Measurements from ENCODE around the gene RAI14.
"Not testable (repeated sequence)": the region's sequence is repeated elsewhere in the genome, so short reads cannot be mapped to it uniquely, and the experiment has no call there.

RAI14 gene

DNA sequence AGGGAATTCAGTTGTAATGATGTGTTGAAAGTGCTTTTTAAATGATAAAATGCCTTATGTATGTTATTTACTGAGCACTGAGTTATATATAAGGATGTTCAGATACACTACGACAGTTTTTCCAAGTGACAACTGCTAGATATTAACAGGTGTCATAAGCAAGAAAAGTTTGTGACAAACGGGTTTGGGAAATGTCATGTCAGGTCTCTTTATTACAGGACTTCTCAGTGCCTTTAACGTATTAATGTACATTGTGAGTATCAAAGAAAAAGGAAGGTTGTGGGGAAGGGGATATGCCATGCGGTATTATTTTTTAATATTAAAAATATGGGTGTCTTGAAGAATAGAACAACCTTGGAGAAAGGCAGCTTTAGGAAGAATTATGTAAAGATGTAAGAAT, 56.4 kb downstream of the RAI14 start:
- H3K4me3 Mint-ChIP-seq: no peak overlapping the region
- DNase-seq (no peak), ATAC-seq (replicated peaks) (no peak)
- no peaks in the 10 kb centered on the region for H3K4me1 Mint-ChIP-seq
- H3K9me3 Mint-ChIP-seq: peaks cover 0 to 1% of the 10 kb centered on the region in 2 donors
- no peaks in the 10 kb centered on the region for H3K27me3 Mint-ChIP-seq
- no peaks in the 10 kb centered on the region for H3K36me3 Mint-ChIP-seq
- no peak overlapping the region for H3K27ac Mint-ChIP-seq

- Mint-ChIP-seq H3K27ac (no peak overlapping the region), H3K4me3 (no peak overlapping the region), H3K27me3 (no peaks in the 10 kb centered on the region), H3K36me3 (no peaks in the 10 kb centered on the region), H3K9me3 (peaks cover 0 to 1% of the 10 kb centered on the region in 2 donors), H3K4me1 (no peaks in the 10 kb centered on the region)
- DNase-seq (no peak), ATAC-seq (replicated peaks) (no peak)
Observed at GRCh38 chr5:34715711-34716110, 59.6 kb downstream of the RAI14 start.

- ATAC-seq (replicated peaks): no peak
- H3K9me3 Mint-ChIP-seq: peaks cover 0 to 1% of the 10 kb centered on the region in 2 donors
- no peaks in the 10 kb centered on the region for H3K4me1 Mint-ChIP-seq
- no peak overlapping the region for H3K4me3 Mint-ChIP-seq
- no peaks in the 10 kb centered on the region for H3K27me3 Mint-ChIP-seq
- H3K36me3 Mint-ChIP-seq: no peaks in the 10 kb centered on the region
- H3K27ac Mint-ChIP-seq: no peak overlapping the region
- no peak for DNase-seq
Observed at GRCh38 chr5:34716986-34717385, 60.9 kb downstream of the RAI14 start.

- Mint-ChIP-seq H3K4me3 (no peak overlapping the region), H3K27me3 (no peaks in the 10 kb centered on the region), H3K4me1 (no peaks in the 10 kb centered on the region), H3K27ac (no peak overlapping the region), H3K36me3 (no peaks in the 10 kb centered on the region), H3K9me3 (peaks cover 0 to 1% of the 10 kb centered on the region in 2 donors)
- ATAC-seq (replicated peaks) (no peak), DNase-seq (no peak)
Observed at GRCh38 chr5:34717426-34718327, 61.5 kb downstream of the RAI14 start.

GRCh38 chr5:34718516-34718915, 62.4 kb downstream of the RAI14 start:
- H3K27me3 Mint-ChIP-seq: no peaks in the 10 kb centered on the region
- H3K4me1 Mint-ChIP-seq: no peaks in the 10 kb centered on the region
- no peak for ATAC-seq (replicated peaks)
- no peak for DNase-seq
- H3K36me3 Mint-ChIP-seq: no peaks in the 10 kb centered on the region
- H3K9me3 Mint-ChIP-seq: no peaks in the 10 kb centered on the region
- H3K4me3 Mint-ChIP-seq: no peak overlapping the region
- no peak overlapping the region for H3K27ac Mint-ChIP-seq

DNA sequence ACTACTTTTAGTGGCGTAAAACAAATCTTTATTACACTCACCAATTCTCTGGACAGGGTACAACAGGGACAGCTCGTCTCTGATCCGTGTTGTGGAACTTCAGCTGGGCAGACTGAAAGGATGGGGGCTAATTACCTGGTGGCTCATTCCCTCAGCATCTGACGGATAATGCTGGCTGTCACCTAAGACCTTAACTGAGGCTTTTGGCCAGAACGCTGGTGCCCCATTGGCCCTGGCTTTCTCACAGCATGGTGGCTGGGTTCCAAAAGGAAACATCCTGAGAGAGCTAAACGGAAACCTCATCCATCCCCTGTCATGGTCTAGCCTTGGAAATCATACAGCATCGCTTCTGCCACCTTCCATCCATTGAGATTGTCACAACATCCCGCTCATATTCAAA, 62.9 kb downstream of the RAI14 start:
- H3K9me3 Mint-ChIP-seq: no peaks in the 10 kb centered on the region
- no peak overlapping the region for H3K27ac Mint-ChIP-seq
- no peaks in the 10 kb centered on the region for H3K4me1 Mint-ChIP-seq
- ATAC-seq (replicated peaks) (no peak), DNase-seq (no peak)
- H3K27me3 Mint-ChIP-seq: no peaks in the 10 kb centered on the region
- no peaks in the 10 kb centered on the region for H3K36me3 Mint-ChIP-seq
- no peak overlapping the region for H3K4me3 Mint-ChIP-seq

DNA sequence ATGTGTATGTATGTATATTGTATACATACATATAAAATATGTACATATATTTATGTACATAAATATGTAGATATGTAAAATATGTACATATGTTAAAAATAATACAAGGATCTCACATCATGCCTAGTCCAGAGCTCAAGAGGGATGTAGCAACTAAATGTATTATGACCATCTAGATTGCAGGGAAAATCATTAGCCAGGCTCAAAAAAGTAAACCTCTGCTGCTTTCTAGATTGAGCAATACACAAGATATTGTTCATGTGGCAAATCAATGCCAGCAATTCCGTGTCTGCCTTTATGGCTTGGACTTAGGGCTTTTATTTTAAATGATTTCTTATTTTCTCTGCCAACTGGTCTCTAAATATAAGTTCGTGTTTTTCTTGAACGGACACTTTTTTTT, 65.2 kb downstream of the RAI14 start:
- Mint-ChIP-seq H3K9me3 (peaks cover 3 to 4% of the 10 kb centered on the region in 2 donors), H3K4me1 (no peaks in the 10 kb centered on the region), H3K27ac (no peak overlapping the region), H3K4me3 (no peak overlapping the region), H3K27me3 (no peaks in the 10 kb centered on the region), H3K36me3 (no peaks in the 10 kb centered on the region)
- DNase-seq: no peak
- ATAC-seq (replicated peaks): no peak

GRCh38 chr5:34722183-34722582, 66.1 kb downstream of the RAI14 start:
- no peak overlapping the region for H3K27ac Mint-ChIP-seq
- no peak overlapping the region for H3K4me3 Mint-ChIP-seq
- DNase-seq (no peak), ATAC-seq (replicated peaks) (no peak)
- no peaks in the 10 kb centered on the region for H3K27me3 Mint-ChIP-seq
- peaks cover 0 to 6% of the 10 kb centered on the region in 2 donors for H3K36me3 Mint-ChIP-seq
- H3K4me1 Mint-ChIP-seq: no peaks in the 10 kb centered on the region
- peaks cover 8 to 10% of the 10 kb centered on the region in 2 donors for H3K9me3 Mint-ChIP-seq

DNA sequence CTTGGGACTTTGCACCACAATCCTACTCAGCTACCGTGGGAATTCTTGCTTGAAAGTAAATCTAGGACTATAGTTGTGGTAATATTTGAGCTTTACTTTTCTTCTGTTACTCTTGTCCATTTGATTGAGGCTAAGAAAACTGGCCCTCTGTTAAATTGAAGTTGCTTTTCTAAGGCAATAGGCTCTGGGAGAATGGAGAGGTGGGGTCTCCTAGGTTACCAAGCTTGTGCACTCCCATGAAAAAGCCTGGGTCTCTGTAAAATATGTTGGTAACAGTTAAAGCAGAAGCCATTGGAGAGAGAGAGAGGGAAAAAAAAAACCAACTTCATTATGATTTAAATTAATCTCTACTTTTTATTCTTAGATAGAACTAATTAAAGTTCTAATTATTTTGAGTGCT, 68.6 kb downstream of the RAI14 start:
- H3K9me3 Mint-ChIP-seq: peaks cover 10 to 13% of the 10 kb centered on the region in 2 donors
- ATAC-seq (replicated peaks) (no peak), DNase-seq (no peak)
- no peaks in the 10 kb centered on the region for H3K4me1 Mint-ChIP-seq
- H3K27ac Mint-ChIP-seq: no peak overlapping the region
- peaks cover 1 to 6% of the 10 kb centered on the region in 2 donors for H3K36me3 Mint-ChIP-seq
- H3K27me3 Mint-ChIP-seq: peaks cover 0 to 10% of the 10 kb centered on the region in 2 donors
- no peak overlapping the region for H3K4me3 Mint-ChIP-seq

- DNase-seq; H3K4me1 Mint-ChIP-seq; H3K36me3 Mint-ChIP-seq; H3K4me3 Mint-ChIP-seq; ATAC-seq (replicated peaks); H3K27ac Mint-ChIP-seq; H3K27me3 Mint-ChIP-seq: not testable (repeated sequence)
- peaks cover 10 to 13% of the 10 kb centered on the region in 2 donors for H3K9me3 Mint-ChIP-seq
Observed at GRCh38 chr5:34727166-34727749, 71.1 kb downstream of the RAI14 start.

DNA sequence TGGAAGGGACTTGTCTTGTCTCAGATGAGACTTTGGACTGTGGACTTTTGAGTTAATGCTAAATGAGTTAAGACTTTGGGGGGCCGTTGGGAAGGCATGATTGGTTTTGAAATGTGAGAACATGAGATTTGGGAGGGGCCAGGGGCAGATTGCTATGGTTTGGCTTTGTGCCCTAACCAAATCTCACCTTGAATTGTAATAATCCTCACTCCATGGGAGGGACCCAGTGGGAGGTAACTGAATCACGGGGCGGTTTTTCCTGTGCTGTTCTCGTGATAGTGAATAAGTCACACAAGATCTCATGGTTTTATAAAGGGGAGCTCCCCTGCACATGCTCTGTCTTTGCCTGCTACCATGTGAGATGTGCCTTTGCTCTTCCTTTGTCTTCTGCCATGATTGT, 72.1 kb downstream of the RAI14 start:
- Mint-ChIP-seq H3K4me1 (no peaks in the 10 kb centered on the region), H3K27ac (no peak overlapping the region), H3K9me3 (peaks cover 10 to 13% of the 10 kb centered on the region in 2 donors), H3K27me3 (peaks cover 0 to 10% of the 10 kb centered on the region in 2 donors), H3K36me3 (peaks cover 1 to 6% of the 10 kb centered on the region in 2 donors), H3K4me3 (no peak overlapping the region)
- no peak for DNase-seq
- no peak for ATAC-seq (replicated peaks)

GRCh38 chr5:34731435-34732232, 75.5 kb downstream of the RAI14 start:
- Mint-ChIP-seq H3K27me3 (peaks cover 0 to 15% of the 10 kb centered on the region in 2 donors), H3K27ac (no peak overlapping the region), H3K4me3 (no peak overlapping the region), H3K4me1 (no peaks in the 10 kb centered on the region), H3K9me3 (peaks cover 5 to 10% of the 10 kb centered on the region in 2 donors), H3K36me3 (peaks cover 1 to 5% of the 10 kb centered on the region in 2 donors)
- ATAC-seq (replicated peaks) (no peak), DNase-seq (no peak)

- Mint-ChIP-seq H3K27ac (no peak overlapping the region), H3K9me3 (no peaks in the 10 kb centered on the region), H3K4me3 (no peak overlapping the region), H3K36me3 (no peaks in the 10 kb centered on the region), H3K4me1 (no peaks in the 10 kb centered on the region), H3K27me3 (peaks cover 0 to 6% of the 10 kb centered on the region in 2 donors)
- ATAC-seq (replicated peaks) (no peak), DNase-seq (no peak)
Observed at GRCh38 chr5:34734326-34734725, 78.2 kb downstream of the RAI14 start.
